Measurements from ENCODE around the gene MDN1.

DNA sequence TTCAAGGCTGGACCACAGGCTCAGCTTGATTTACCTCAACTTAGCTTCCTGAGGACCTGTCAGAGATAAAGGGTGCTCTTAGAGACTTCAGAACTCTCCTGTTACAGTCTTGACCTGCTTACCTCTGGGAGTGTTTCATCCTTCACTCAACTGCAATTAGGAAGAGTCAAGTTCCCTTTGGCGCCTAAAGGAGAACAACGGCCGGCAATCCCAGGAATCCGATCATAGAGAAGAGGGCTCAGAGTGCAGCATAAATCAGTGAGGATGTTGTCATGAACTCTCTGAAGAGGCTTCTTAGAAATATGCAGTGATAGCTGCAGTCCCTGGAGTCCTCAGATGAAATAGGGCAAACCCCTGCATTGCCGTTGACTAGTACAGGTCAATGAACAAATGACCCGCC, 217.4 kb downstream of the MDN1 start:
- TF ChIP-seq, protein P1, sequence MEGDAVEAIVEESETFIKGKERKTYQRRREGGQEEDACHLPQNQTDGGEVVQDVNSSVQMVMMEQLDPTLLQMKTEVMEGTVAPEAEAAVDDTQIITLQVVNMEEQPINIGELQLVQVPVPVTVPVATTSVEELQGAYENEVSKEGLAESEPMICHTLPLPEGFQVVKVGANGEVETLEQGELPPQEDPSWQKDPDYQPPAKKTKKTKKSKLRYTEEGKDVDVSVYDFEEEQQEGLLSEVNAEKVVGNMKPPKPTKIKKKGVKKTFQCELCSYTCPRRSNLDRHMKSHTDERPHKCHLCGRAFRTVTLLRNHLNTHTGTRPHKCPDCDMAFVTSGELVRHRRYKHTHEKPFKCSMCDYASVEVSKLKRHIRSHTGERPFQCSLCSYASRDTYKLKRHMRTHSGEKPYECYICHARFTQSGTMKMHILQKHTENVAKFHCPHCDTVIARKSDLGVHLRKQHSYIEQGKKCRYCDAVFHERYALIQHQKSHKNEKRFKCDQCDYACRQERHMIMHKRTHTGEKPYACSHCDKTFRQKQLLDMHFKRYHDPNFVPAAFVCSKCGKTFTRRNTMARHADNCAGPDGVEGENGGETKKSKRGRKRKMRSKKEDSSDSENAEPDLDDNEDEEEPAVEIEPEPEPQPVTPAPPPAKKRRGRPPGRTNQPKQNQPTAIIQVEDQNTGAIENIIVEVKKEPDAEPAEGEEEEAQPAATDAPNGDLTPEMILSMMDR (IDR thresholded peaks at IDR 0.05), result no peak
- TF ChIP-seq POLR2A (IDR thresholded peaks at IDR 0.05), result no peak
